Prostate gland (tissue), 2 donors: ENCODE data around the gene F12. TPM values are rescaled to one million over a fixed set of nuclear protein-coding genes. Genes with fewer than 3 reads are reported as not detected.
A peak's percentile ranks its signal among the peaks of the same experiment; 100 is the strongest.

Source experiments
- DNase-seq: peaks from one replicate; pipeline ENCODE4 v3.0.0-alpha.2; 2019; ENCODE audit warnings: low spot score
- H3K27ac ChIP-seq, 2 donors: fragments of 200-600 bp; sonication (generic); 2 replicates each; pipeline ENCODE4 v1.5.1; 2017 to 2019
- H3K27me3 ChIP-seq: fragments of 200-600 bp; sonication (generic); replicated peaks from 2 replicates; pipeline ENCODE4 v1.5.1; 2019; ENCODE audit not compliant: insufficient read depth
- H3K36me3 ChIP-seq, 2 donors: fragments of 200-600 bp; sonication (generic); 1 replicate in 1 of 2; 2 replicates in 1 of 2; pipeline versions ENCODE4 v1.5.1 to v1.8.1; 2017 to 2019
- H3K4me1 ChIP-seq: fragments of 200-600 bp; sonication (generic); replicated peaks from 2 replicates; pipeline ENCODE4 v1.5.1; 2019
- H3K4me3 ChIP-seq, 2 donors: fragments of 200-600 bp; sonication (generic); 2 replicates each; pipeline ENCODE4 v1.5.1; 2017 to 2019
- H3K9me3 ChIP-seq: fragments of 200-600 bp; sonication (generic); 2 replicates; pipeline ENCODE4 v1.5.1; 2017
- CTCF ChIP-seq, 4 experiments: fragments of 200-600 bp in 2 of 4; fragments of 450-650 bp in 2 of 4; sonication (generic) in 2 of 4; IDR thresholded peaks; 1 replicate in 3 of 4; 2 replicates in 1 of 4; pipeline ENCODE4 v1.5.1; 2016 to 2019; ENCODE audit warnings: antibody characterized with exemption in 4 of 4, mild to moderate bottlenecking in 2 of 4, moderate library complexity in 2 of 4
- POLR2A ChIP-seq: fragments of 450-650 bp; IDR thresholded peaks from one replicate; pipeline ENCODE4 v1.6.1; 2016; ENCODE audit warnings: antibody characterized with exemption, mild to moderate bottlenecking
- POLR2AphosphoS5 ChIP-seq: sonication (generic); formaldehyde crosslinking; IDR thresholded peaks from one replicate; pipeline ENCODE4 v1.6.1; 2017; ENCODE audit warnings: antibody characterized with exemption
- WGBS: methylation state at CpG from one replicate; pipeline ENCODE4 v1.1.5; 2018; 5-methylcytosine and 5-hydroxymethylcytosine counted together
- intact Hi-C: fragments of 100-400 bp; cut with DNase I; formaldehyde crosslinking; loops from one replicate; pipeline ENCODE4 v1.14.2; 2022
- total RNA-seq, 2 donors: library from RNA; depleted of rRNA; stranded (reverse); fragments of >200 nt; gene quantifications; one replicate each; pipeline ENCODE4 v1.1.0, GENCODE V29; 2016

Gene F12
- total RNA-seq, 2 donors from 2014 or later, result 0.74 to 2.6 TPM

GRCh38 chr5:177453852-177454396 is 44.6 kb upstream of the F12 start:
- peak overlapping the region; percentile 42 to 54 for H3K4me3 ChIP-seq
- 7% methylated on average over 31 of the region's 31 CpGs for WGBS
- no peak for DNase-seq
- no peaks in the 10 kb centered on the region for H3K27me3 ChIP-seq
- peak overlapping the region; percentile 71 to 79 for H3K27ac ChIP-seq
- TF ChIP-seq POLR2AphosphoS5, result no peak
- TF ChIP-seq POLR2A, result no peak
- TF ChIP-seq CTCF (IDR thresholded peaks at IDR 0.05), result no peak
- H3K36me3 ChIP-seq, result no peaks in the 10 kb centered on the region
- intact Hi-C loops, result loop anchor here (2.0 kb wide), 3 partner anchors 45 to 63 kb away; no protein-coding TSS in a partner anchor
- H3K4me1 ChIP-seq, result no peaks in the 10 kb centered on the region
- no peaks in the 10 kb centered on the region for H3K9me3 ChIP-seq

GRCh38 chr5:177452688-177453638 is 43.6 kb upstream of the F12 start:
- Histone ChIP-seq H3K27ac (no peak overlapping the region), H3K27me3 (no peaks in the 10 kb centered on the region), H3K4me1 (no peaks in the 10 kb centered on the region), H3K9me3 (no peaks in the 10 kb centered on the region), H3K4me3 (no peak overlapping the region), H3K36me3 (no peaks in the 10 kb centered on the region)
- WGBS, result 64% methylated on average over 13 of the region's 17 CpGs
- DNase-seq, result no peak
- TF ChIP-seq POLR2AphosphoS5, result no peak
- TF ChIP-seq CTCF (IDR thresholded peaks at IDR 0.05), result no peak
- no peak for TF ChIP-seq POLR2A
- intact Hi-C loops, result no loop called here

GRCh38 chr5:177450667-177451424 is 41.5 kb upstream of the F12 start:
- Histone ChIP-seq H3K4me1 (peaks cover 4% of the 10 kb centered on the region), H3K27ac (no peak overlapping the region), H3K27me3 (no peaks in the 10 kb centered on the region), H3K4me3 (no peak overlapping the region), H3K36me3 (no peaks in the 10 kb centered on the region), H3K9me3 (no peaks in the 10 kb centered on the region)
- WGBS, result 77% methylated on average over 10 of the region's 10 CpGs
- TF ChIP-seq CTCF (IDR thresholded peaks at IDR 0.05), result no peak
- no peak for TF ChIP-seq POLR2A
- intact Hi-C loops, result no loop called here
- DNase-seq, result no peak

- H3K27ac ChIP-seq, result no peak overlapping the region
- intact Hi-C loops, result no loop called here
- no peaks in the 10 kb centered on the region for H3K27me3 ChIP-seq
- peaks cover 4% of the 10 kb centered on the region for H3K4me1 ChIP-seq
- TF ChIP-seq POLR2AphosphoS5, result no peak
- no peak for TF ChIP-seq CTCF (IDR thresholded peaks at IDR 0.05)
- no peak for TF ChIP-seq POLR2A
- WGBS, result 84% methylated on average over 18 of the region's 18 CpGs
- H3K9me3 ChIP-seq, result no peaks in the 10 kb centered on the region
- no peak for DNase-seq
- no peak overlapping the region for H3K4me3 ChIP-seq
- no peaks in the 10 kb centered on the region for H3K36me3 ChIP-seq
These were observed 40.0 kb upstream of the F12 start for GRCh38 chr5:177449140-177450061.
